ENCODE data around the gene CNBP. TPM values are rescaled to one million over a fixed set of nuclear protein-coding genes. Genes with fewer than 3 reads are reported as not detected.

Gene CNBP
- total RNA-seq, 1 donor from 2014 or later = 138 TPM

DNA sequence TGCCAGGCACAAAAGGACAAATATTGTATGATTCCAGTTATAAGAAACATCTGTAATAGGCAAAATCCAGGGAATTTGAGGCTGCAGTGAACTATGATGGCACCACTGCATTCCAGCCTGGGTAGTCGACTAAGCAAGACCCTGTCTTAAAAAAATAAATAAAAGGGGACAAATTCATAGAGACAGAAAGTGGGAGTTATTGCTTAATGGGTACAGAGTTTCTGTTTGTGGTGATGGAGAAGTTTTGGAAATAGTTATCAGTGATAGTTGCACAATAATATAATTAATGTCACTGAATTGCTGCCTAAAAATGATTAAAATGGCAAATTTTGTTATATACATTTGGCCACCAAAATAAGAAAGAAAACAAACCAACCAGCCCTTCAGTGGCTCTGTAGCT is 27.6 kb upstream of the CNBP start:
- TF ChIP-seq, protein P1, sequence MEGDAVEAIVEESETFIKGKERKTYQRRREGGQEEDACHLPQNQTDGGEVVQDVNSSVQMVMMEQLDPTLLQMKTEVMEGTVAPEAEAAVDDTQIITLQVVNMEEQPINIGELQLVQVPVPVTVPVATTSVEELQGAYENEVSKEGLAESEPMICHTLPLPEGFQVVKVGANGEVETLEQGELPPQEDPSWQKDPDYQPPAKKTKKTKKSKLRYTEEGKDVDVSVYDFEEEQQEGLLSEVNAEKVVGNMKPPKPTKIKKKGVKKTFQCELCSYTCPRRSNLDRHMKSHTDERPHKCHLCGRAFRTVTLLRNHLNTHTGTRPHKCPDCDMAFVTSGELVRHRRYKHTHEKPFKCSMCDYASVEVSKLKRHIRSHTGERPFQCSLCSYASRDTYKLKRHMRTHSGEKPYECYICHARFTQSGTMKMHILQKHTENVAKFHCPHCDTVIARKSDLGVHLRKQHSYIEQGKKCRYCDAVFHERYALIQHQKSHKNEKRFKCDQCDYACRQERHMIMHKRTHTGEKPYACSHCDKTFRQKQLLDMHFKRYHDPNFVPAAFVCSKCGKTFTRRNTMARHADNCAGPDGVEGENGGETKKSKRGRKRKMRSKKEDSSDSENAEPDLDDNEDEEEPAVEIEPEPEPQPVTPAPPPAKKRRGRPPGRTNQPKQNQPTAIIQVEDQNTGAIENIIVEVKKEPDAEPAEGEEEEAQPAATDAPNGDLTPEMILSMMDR (IDR thresholded peaks at IDR 0.05) = no peak
- H3K9me3 Mint-ChIP-seq (ENCODE audit: low read depth) = no peaks in the 10 kb centered on the region
- H3K27me3 Mint-ChIP-seq (ENCODE audit: low read depth) = no peaks in the 10 kb centered on the region
- peak overlapping the region; percentile 84 for H3K27ac Mint-ChIP-seq (ENCODE audit: unreplicated experiment)
- H3K4me3 Mint-ChIP-seq (ENCODE audit: unreplicated experiment) = no peak overlapping the region
- no peaks in the 10 kb centered on the region for H3K36me3 Mint-ChIP-seq (ENCODE audit: low read depth)
- DNase-seq (ENCODE audit: low spot score) = no peak
- peaks cover 17% of the 10 kb centered on the region for H3K4me1 Mint-ChIP-seq (ENCODE audit: low read depth)

DNA sequence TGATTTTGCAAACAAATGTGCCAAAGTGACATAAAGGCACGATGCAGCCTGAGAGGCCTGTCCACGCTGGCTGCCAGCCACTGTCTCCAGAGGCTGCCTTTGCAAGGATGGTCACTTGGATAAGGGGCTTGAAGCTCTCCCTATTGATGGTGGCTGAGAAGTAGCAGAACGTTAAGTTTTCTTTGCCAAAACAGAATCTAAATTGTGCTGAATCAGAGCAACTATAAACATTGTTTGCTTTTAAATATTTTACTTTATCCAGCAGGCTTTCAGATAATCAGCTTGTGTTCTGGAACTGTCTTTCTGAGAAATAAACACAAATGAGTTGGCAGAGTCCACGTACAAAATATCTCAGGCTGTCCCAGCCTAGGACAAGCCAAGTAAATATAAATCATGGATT is 23.8 kb upstream of the CNBP start:
- TF ChIP-seq, protein P1 (IDR thresholded peaks at IDR 0.05) = no peak
- H3K4me1 Mint-ChIP-seq (ENCODE audit: low read depth) = peaks cover 17% of the 10 kb centered on the region
- no peak overlapping the region for H3K4me3 Mint-ChIP-seq (ENCODE audit: unreplicated experiment)
- no peaks in the 10 kb centered on the region for H3K9me3 Mint-ChIP-seq (ENCODE audit: low read depth)
- no peak for DNase-seq (ENCODE audit: low spot score)
- H3K36me3 Mint-ChIP-seq (ENCODE audit: low read depth) = no peaks in the 10 kb centered on the region
- no peak overlapping the region for H3K27ac Mint-ChIP-seq (ENCODE audit: unreplicated experiment)
- no peaks in the 10 kb centered on the region for H3K27me3 Mint-ChIP-seq (ENCODE audit: low read depth)

DNA sequence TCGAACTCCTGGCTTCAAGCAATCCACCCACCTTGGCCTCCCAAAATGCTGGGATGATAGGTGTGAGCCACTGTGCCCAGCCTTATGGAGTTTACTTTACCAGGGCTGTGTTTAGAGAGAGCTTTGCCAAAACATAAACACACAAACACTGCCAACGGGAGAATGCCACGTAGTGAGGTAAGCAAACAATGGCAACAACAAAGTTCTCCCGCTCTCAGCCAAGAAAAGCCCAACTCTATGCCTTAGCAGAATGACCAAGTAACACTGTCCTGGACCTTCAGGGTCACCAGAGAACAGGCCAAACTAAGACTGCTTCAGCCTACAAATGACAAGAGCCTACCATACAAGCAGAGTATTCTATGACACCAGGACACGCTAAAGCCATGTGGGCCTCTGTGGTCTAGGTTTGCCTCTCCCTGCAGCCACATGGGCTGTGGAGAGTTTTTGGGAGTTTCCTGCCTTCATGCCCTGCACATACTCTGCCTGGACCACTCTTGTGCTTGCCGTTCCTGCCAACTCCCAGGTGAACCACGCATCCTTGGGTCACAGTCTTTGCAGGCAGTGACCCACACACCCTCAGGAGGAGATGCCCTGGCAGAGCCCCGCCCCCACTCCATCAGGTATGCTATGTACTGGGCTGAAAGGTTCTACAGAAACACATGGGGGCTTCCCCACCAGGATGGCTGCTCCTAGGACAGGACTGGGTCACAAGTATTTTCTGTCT is 21.6 kb upstream of the CNBP start:
- H3K27me3 Mint-ChIP-seq (ENCODE audit: low read depth) = no peaks in the 10 kb centered on the region
- no peaks in the 10 kb centered on the region for H3K36me3 Mint-ChIP-seq (ENCODE audit: low read depth)
- H3K4me1 Mint-ChIP-seq (ENCODE audit: low read depth) = peaks cover 2% of the 10 kb centered on the region
- TF ChIP-seq, protein P1 (IDR thresholded peaks at IDR 0.05) = no peak
- H3K4me3 Mint-ChIP-seq (ENCODE audit: unreplicated experiment) = no peak overlapping the region
- no peaks in the 10 kb centered on the region for H3K9me3 Mint-ChIP-seq (ENCODE audit: low read depth)
- no peak overlapping the region for H3K27ac Mint-ChIP-seq (ENCODE audit: unreplicated experiment)
- no peak for DNase-seq (ENCODE audit: low spot score)

DNA sequence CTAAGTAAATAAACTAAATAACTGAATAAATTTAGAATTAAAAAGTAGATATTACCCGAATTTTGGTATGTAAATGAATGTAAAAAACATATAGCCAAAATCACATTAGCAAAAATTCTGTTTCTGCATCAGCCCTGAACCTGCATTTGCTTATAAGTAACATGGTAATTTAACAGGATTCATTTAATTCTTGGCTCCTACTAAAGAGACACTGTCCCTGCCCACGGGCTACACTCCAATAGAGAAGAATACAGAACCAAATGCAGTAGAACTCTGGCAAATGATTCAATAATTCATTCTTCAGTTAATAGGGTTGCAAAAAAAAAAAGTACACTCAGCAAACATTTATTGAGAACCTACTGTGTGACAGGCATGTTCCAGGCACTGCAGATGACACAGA is 20.8 kb upstream of the CNBP start:
- H3K9me3 Mint-ChIP-seq (ENCODE audit: low read depth) = no peaks in the 10 kb centered on the region
- no peak for DNase-seq (ENCODE audit: low spot score)
- H3K27me3 Mint-ChIP-seq (ENCODE audit: low read depth) = no peaks in the 10 kb centered on the region
- no peak overlapping the region for H3K27ac Mint-ChIP-seq (ENCODE audit: unreplicated experiment)
- TF ChIP-seq, protein P1 (IDR thresholded peaks at IDR 0.05) = no peak
- H3K36me3 Mint-ChIP-seq (ENCODE audit: low read depth) = no peaks in the 10 kb centered on the region
- H3K4me1 Mint-ChIP-seq (ENCODE audit: low read depth) = no peaks in the 10 kb centered on the region
- H3K4me3 Mint-ChIP-seq (ENCODE audit: unreplicated experiment) = no peak overlapping the region

DNA sequence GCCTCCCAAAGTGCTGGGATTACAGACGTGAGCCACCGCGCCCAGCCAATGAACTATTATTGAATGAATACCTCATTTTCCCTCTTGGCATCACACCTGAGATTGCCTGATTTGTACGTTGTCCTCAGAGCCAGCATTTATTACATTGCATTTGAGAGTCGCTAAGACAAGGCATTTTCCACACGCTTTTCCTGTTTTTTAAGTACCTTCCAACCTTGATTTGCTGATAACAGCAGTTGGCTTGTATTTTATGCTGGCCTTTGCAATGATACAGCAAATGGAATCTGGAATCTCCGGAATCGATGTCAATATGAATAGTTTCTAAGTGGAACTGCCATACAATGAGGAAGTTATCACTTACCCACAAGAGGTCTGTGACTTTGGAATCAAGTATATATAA is 15.7 kb upstream of the CNBP start:
- H3K27ac Mint-ChIP-seq (ENCODE audit: unreplicated experiment) = no peak overlapping the region
- H3K27me3 Mint-ChIP-seq (ENCODE audit: low read depth) = no peaks in the 10 kb centered on the region
- no peaks in the 10 kb centered on the region for H3K9me3 Mint-ChIP-seq (ENCODE audit: low read depth)
- DNase-seq (ENCODE audit: low spot score) = no peak
- TF ChIP-seq, protein P1 (IDR thresholded peaks at IDR 0.05) = no peak
- no peak overlapping the region for H3K4me3 Mint-ChIP-seq (ENCODE audit: unreplicated experiment)
- H3K4me1 Mint-ChIP-seq (ENCODE audit: low read depth) = peaks cover 26% of the 10 kb centered on the region
- H3K36me3 Mint-ChIP-seq (ENCODE audit: low read depth) = no peaks in the 10 kb centered on the region
